NCI-H2196 treated with DMSO at 0.1 percent for 48 hours (cell line): Measurements from ENCODE around the gene NTMT1.
"Not testable (repeated sequence)": the region's sequence is repeated elsewhere in the genome, so short reads cannot be mapped to it uniquely, and the experiment has no call there.

Experiments used
- DNase-seq: peaks from one replicate; lab custom pipeline; 2025; ENCODE audit not compliant: unreplicated experiment; lab: John Stamatoyannopoulos, UW

The NTMT1 gene

GRCh38 chr9:129635099-129636065 is 9.4 kb downstream of the NTMT1 start:
- DNase-seq, result no peak

- DNase-seq, result not testable (repeated sequence)
These were observed 10.4 kb downstream of the NTMT1 start for GRCh38 chr9:129636343-129636742.

DNA sequence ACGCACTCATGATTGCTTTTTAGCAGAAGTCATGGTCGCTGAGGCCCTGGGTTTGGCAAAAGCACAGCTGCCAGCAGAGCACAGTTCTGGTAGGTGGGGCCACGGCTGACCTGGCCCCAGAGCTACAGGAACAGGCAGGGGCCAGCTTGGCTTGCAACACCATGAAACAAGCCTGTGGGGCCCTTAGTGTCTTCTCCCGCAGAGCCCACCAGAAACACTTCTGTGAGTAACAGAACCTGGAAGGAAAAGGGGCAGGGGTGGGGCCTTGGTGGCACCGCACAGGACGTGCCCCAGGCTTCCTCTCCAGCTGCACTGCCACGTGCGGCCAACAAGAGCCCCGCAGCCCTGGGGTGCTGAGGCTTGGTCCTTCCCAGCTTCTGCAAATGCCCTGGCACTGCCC is 11.1 kb downstream of the NTMT1 start:
- DNase-seq, result no peak

- no peak for DNase-seq
These were observed 11.9 kb downstream of the NTMT1 start for GRCh38 chr9:129637673-129638439.

GRCh38 chr9:129639034-129639630 is 13.2 kb downstream of the NTMT1 start:
- DNase-seq, result no peak

DNA sequence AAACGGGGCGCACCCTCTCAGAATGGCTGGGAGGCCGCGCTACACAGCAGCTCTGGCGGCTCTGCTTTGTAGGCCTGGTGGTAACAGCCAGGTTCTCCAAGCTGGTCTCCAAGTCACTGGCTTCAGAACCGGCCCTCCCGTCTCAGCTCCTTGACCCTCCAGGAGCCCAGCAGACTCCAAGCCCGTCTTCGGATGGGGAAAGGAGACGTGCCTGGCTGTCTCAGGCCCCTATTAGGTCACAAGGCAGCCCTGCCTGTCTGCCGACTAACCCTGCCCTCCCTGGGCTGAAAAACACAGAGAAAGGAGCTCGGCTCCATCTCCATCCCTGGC is 13.8 kb downstream of the NTMT1 start:
- no peak for DNase-seq

DNA sequence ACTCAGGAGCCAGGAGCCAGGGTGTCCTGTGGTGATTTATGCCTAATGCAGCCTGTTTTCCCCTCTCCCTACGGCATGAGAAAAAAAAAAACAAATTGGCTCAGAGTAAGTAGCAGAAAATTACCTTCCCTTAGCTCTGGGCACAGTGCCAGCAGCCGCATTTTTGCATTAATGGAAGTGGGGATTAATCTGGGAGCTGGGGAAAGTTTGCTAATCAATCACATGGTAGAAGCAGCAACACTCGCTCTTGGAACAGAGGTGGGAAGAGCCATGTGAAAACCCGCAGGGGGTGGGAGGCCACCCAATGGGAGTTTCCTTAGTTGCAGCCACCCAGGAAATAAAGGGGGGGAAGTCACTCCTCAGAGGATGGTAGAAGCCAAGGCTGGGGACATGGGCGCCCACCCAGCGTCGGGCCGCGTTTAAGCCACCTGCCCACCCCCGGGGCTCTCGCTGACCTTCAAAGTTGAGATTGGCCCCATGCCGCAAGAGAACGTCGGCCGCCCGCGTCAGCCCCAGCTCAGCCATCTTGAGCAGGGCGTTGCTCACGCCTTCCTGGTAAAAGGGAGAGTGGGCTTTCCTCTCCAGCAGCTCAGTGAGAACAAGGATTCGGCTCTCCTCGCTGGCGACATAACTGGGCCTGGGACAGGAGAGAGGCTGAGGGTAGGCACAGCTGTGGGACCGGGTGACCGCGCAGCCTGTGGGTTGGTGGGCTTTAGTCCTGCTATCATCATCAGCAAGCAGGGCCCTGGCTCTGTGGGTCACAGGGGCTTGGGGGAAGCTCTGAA is 14.3 kb downstream of the NTMT1 start:
- no peak for DNase-seq

DNA sequence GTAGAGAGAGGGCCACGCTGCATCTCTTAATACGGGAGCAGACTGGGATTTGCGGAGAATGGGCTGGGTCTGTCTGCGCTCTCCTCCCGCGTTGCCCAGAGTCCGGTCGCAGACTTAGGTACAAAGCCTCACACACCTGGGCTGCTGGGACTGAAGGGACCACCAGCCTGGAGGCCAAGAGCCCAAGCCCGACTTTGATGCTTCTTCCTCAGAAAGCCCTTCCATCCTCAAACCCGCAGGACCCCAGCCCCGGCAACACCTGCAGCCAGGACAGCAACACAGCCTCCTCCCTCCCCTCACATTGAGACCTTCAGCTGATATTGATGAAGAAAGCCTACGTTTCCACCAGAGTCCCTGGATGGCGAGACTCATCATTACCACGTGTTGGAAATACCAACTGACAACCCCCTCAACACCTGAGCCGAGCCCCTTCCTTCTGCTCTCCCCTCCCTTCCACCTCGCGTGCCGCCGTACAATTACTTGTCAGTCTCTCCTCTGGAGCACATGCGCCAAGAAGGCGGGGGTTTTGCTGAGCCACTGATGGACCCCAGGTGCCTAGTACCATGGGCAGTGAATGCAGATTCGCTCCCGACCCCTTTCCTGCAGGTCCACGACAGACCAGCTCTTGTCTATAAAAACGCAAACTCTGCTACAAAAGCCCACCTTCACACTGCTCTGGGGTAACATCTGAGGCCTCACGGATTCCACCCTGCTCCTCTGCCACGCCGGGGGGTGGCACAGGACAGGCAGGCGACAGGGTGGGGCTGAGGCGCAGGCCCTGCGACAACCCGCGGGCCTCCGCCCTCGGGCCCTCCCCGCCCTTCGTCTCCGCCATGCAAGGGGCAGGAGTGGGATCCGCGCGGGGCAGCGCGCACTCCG is 15.1 kb downstream of the NTMT1 start:
- DNase-seq, result no peak

DNA sequence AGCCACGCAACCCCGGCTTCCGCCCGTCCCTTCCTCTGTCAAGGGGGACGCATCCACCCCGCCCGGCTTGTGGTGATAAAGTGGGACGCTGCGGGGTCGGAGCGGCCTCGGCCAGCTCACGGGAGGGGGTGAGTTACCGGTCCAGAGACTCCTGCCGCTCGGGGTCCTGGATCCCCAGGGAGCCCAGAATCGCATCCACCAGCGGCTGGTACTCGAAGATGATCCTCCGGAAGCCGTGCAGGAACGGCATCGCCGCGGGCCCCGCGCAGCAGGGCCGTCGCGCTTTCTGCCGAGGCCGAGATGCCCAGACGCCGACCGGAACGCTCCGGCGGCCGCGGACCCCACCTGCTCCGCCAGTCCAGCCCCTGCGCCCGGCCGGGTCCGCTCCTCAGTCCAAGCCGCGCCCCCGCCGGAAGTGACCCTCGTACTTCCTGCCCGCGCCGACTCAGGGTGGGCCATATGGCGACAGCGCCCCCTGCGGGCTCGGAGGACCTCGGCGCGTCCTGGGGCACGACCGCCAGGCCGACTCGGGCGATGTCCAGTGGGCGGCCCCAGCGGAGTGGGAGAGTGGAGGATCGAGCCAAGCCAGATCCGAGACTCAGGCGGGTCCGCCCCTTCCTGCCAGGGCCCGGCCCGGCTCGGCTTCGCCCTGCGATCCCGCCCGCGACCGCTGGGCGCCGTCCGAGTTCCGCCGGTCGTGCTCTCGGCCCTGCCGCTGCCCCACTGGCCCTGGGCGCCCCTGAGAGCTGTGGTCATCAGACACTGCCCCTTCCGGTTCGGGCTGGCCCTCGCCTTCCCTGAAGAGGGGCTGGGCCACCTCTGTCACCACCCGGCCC is 16.0 kb downstream of the NTMT1 start, which contains the start of gene ASB6:
TSS of gene ASB6 (minus strand) at position 402 of the 836 bp plus-strand sequence. CDS start at position 250, 152 bp downstream.
- peak; percentile 83 for DNase-seq

DNA sequence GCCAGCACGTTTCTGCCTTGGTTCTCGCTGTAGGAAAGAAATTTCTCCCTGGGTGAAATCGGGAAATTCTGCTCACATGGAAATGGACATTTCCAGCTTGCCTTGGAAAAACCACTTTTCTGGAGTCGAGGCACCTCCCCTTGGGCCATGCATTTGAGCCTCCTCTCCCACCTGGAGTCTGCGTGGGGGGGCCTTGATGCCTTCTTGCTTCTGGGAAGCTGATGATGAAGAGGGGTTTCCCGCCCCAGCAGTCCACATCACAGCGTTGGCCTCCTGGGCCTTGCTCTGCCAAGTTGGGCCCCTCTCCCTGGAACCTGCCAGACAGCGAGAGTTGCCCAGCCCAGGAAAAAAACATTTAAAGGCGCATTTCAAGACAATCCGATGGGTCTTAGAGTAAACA is 17.7 kb downstream of the NTMT1 start:
- no peak for DNase-seq

DNA sequence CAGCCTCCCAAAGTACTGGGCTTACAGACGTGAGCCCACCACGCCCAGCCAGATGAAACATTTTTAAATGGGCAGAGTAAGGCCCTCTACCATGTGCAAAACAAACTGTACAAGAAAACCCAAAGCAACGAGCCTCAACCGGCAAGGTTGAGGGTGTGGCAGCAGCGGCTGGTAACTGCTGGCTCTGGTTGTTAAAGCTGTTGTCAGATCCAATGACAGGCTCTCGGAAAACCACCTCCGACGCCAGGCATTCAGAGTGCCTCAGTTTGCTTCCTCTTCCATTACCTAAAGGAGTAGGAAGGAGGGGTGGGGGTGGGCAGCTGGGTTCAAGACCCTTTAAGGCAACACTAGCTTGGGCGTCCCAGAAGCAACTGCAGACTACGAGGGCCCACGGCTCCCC is 18.4 kb downstream of the NTMT1 start:
- DNase-seq, result no peak

DNA sequence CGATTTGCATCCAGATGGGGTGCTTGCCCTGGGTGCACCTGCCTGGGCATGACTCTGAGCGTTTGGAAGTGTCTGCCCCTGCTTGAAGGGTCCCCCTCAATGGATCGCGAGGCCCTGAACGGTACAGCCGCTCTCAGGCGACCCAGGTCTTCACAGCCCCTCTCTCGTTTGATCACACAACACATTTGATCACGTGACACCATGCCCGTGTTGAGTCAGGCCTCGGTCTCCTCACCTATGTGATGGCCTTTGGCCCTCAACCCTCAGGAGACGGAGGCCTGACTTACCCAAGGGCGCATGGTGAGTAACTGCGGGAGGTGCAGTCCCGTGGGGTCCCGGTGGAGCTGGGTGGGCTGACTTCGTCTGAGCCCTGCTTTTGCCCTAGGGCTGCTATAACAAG is 18.9 kb downstream of the NTMT1 start:
- DNase-seq, result no peak

- DNase-seq, result no peak
These were observed 20.3 kb downstream of the NTMT1 start for GRCh38 chr9:129646252-129646651.

GRCh38 chr9:129646654-129647053 is 20.7 kb downstream of the NTMT1 start:
- DNase-seq, result no peak

GRCh38 chr9:129647635-129648034 is 21.7 kb downstream of the NTMT1 start:
- no peak for DNase-seq

DNA sequence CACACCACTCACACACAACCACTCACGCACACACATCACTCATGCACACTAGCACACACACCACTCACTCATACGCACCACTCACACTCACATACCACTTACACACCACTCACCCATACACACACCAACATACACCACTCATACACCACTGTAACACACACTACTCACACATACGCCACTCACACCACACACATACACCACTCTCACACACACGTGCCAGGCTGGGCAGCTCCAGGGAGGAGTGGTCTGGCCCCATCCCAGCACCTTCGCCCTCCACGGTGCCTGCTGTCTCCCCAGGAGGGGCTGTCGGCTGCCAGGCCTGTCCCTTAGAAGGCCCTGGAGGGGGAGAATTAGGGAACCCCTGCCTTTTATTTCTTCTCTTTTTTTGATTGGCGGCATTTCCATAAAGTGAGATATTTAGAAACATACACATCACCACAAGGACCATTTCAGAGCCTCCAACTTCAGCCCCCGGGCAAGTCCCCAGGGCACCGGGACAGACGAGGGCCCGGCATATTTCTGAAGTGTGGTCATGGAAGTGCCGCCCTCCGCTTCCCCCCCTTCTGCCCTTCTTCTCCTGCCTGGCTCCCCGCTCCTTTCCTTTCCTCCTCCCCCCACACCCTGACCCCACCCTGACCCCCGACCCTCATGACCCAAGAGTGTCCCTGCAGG is 22.3 kb downstream of the NTMT1 start:
- no peak for DNase-seq

DNA sequence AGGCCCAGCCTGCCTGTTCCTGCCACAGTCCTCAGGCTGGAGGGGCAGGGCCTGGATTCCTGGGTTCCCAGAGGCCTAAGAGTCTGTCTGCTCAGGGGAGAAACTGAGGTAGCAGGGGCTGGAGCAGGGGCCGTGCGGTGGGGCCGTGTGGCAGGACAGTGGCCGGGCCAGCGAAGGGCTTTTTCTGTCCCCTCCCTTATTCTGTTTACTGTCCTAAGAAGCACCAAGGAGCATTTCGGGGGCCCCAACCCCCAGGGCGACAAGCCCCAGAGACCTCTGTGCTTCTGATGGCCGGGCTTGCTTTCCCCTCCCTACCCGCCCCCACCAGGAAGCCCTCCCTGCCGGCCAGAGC is 22.8 kb downstream of the NTMT1 start:
- no peak for DNase-seq
